ENCODE measurements around the gene NDUFA8.

DNA sequence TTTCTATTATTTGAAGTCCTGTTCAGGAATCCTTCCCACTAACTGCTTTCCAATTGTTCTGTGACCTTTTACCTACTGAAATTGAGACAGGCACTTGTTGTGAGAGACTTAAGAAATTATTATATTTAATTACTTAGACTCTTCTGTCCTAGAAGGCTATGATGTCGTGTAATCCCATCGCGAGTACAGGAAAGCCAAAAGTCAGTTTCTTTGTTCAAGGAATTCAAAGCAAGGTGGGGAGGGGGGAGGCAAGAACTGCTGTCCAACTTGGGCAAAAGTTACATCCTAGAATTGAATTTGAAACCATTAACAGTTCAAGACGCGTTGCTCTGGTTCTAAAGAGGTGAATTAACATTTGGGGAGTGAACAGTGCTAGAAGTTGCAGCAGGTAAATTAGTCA is 17.9 kb downstream of the NDUFA8 start:
- TF ChIP-seq, protein P1, sequence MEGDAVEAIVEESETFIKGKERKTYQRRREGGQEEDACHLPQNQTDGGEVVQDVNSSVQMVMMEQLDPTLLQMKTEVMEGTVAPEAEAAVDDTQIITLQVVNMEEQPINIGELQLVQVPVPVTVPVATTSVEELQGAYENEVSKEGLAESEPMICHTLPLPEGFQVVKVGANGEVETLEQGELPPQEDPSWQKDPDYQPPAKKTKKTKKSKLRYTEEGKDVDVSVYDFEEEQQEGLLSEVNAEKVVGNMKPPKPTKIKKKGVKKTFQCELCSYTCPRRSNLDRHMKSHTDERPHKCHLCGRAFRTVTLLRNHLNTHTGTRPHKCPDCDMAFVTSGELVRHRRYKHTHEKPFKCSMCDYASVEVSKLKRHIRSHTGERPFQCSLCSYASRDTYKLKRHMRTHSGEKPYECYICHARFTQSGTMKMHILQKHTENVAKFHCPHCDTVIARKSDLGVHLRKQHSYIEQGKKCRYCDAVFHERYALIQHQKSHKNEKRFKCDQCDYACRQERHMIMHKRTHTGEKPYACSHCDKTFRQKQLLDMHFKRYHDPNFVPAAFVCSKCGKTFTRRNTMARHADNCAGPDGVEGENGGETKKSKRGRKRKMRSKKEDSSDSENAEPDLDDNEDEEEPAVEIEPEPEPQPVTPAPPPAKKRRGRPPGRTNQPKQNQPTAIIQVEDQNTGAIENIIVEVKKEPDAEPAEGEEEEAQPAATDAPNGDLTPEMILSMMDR (IDR thresholded peaks at IDR 0.05; ENCODE audit: low read depth, low read length): no peak
- TF ChIP-seq POLR2A (IDR thresholded peaks at IDR 0.05; ENCODE audit: extremely low read depth, insufficient read length) (no peak), MYC (IDR thresholded peaks at IDR 0.05; ENCODE audit: low read depth, low read length) (no peak)
- TF ChIP-seq, protein P2, sequence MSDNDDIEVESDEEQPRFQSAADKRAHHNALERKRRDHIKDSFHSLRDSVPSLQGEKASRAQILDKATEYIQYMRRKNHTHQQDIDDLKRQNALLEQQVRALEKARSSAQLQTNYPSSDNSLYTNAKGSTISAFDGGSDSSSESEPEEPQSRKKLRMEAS (IDR thresholded peaks at IDR 0.05; ENCODE audit: low read depth, low read length): no peak
